Smooth muscle cell (in vitro differentiated cells): ENCODE data around the gene P2RX1. TPM values are rescaled to one million over a fixed set of nuclear protein-coding genes. Genes with fewer than 3 reads are reported as not detected.

Experiments
- DNase-seq: peaks from one replicate; lab custom pipeline; 2025; ENCODE audit not compliant: unreplicated experiment; lab: John Stamatoyannopoulos, UW
- H2AFZ ChIP-seq: fragments of 200-600 bp; sonication (generic); 2 replicates; pipeline ENCODE4 v1.6.0; 2016; ENCODE audit warnings: antibody characterized with exemption, low read depth, mild to moderate bottlenecking
- H3F3A ChIP-seq: fragments of 200-600 bp; sonication (generic); 2 replicates; pipeline ENCODE4 v1.6.0; 2017; ENCODE audit warnings: antibody characterized with exemption, low read depth
- H3K27ac ChIP-seq: fragments of 200-600 bp; sonication (generic); 2 replicates; pipeline ENCODE4 v1.5.1; 2016; ENCODE audit warnings: low read depth, mild to moderate bottlenecking
- H3K27me3 ChIP-seq: fragments of 200-600 bp; sonication (generic); 2 replicates; pipeline ENCODE4 v1.6.1; 2016; ENCODE audit warnings: low read depth, mild to moderate bottlenecking
- H3K36me3 ChIP-seq: fragments of 200-600 bp; sonication (generic); 2 replicates; pipeline ENCODE4 v1.5.1; 2016; ENCODE audit warnings: low read depth
- H3K4me1 ChIP-seq: fragments of 200-600 bp; sonication (generic); 2 replicates; pipeline ENCODE4 v1.5.1; 2016; ENCODE audit warnings: low read depth
- H3K4me2 ChIP-seq: fragments of 200-600 bp; sonication (generic); 2 replicates; pipeline ENCODE4 v1.6.0; 2016; ENCODE audit warnings: mild to moderate bottlenecking
- H3K4me3 ChIP-seq: fragments of 200-600 bp; sonication (generic); 2 replicates; pipeline ENCODE4 v1.5.1; 2016; ENCODE audit warnings: mild to moderate bottlenecking
- H3K79me2 ChIP-seq: fragments of 200-600 bp; sonication (generic); 2 replicates; pipeline ENCODE4 v1.6.0; 2016; ENCODE audit warnings: low read depth, mild to moderate bottlenecking
- H3K9ac ChIP-seq: fragments of 200-600 bp; sonication (generic); 2 replicates; pipeline ENCODE4 v1.6.0; 2016; ENCODE audit warnings: low read depth
- H3K9me3 ChIP-seq: fragments of 200-600 bp; sonication (generic); replicated peaks from 2 replicates; pipeline ENCODE4 v1.5.1; 2016; ENCODE audit warnings: low read depth
- H4K20me1 ChIP-seq: fragments of 200-600 bp; sonication (generic); 2 replicates; pipeline ENCODE4 v1.6.0; 2016; ENCODE audit warnings: low read depth
- WGBS: methylation state at CpG from one replicate; pipeline ENCODE4 v1.1.7; 2016; ENCODE audit warnings: low lambda C conversion rate; 5-methylcytosine and 5-hydroxymethylcytosine counted together
- polyA plus RNA-seq: library from polyadenylated mRNA; unstranded; fragments of >200 nt; fragmentation: Nextera tagmentation; extraction: Ambion mirVana; gene quantifications from 2 replicates; pipeline ENCODE4 v1.2.1, GENCODE V29; 2016
- total RNA-seq: library from RNA; depleted of rRNA; stranded (reverse); fragments of >200 nt; gene quantifications from 2 replicates; pipeline ENCODE4 v1.2.3, GENCODE V29; 2014
- TF ChIP-seq, protein P1 (sequence below): fragments of 200-600 bp; sonication (generic); IDR thresholded peaks from 2 replicates; pipeline ENCODE4 v1.5.1; 2017; ENCODE audit warnings: borderline replicate concordance, mild to moderate bottlenecking, antibody characterized with exemption; ENCODE audit not compliant: insufficient read depth, poor library complexity, severe bottlenecking

The P2RX1 gene
- total and polyA plus RNA-seq, 2 experiments from 2014 or later, result 1.3 to 3.2 TPM

DNA sequence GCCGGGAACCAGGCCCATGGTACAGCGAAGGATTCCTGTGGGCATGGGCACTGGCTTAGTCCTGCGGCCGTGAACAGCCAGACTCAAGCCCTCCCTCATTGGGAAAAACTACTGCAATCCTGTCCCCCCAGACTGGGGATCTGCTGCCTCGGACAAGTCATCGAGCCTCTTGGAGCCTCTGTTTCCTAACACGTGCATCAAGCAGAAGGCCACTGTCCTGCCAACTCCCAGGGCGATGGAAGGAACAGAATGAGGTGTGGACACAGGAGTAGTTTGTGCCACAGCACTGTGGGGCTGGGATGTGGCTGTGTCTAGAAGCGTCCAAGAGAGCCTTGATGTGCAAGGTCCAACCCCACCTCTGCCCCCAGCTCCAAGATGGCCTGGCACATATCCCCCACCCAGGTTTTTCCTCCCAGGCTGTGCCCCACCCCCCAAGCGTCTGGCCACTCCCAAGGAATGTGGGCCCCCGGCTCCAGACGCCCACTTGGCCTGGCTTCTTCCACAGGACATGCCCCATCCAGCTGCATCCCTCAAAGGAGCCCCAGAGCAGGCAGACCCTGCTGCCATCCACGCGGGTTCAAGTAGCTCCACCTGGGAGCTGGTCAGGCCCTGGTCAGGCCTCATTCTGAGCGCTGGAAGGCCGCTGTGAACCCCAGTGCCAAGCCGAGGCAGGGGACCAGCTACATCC lies 26.8 kb downstream of the P2RX1 start:
- Histone ChIP-seq H4K20me1 (peaks cover 7% of the 10 kb centered on the region), H3K4me1 (peaks cover 32% of the 10 kb centered on the region), H3K4me3 (no peak overlapping the region), H3K4me2 (peak overlapping the region; percentile 74), H3K9ac (peak overlapping the region; percentile 92), H3K27me3 (no peaks in the 10 kb centered on the region), H3K27ac (peak overlapping the region; percentile 99), H3K36me3 (no peaks in the 10 kb centered on the region), H3F3A (peaks cover 26% of the 10 kb centered on the region), H3K9me3 (no peaks in the 10 kb centered on the region), H2AFZ (no peak overlapping the region), H3K79me2 (peaks cover 8% of the 10 kb centered on the region)
- no peak for DNase-seq
- WGBS, result 56% methylated on average over 17 of the region's 17 CpGs
- TF ChIP-seq, protein P1, sequence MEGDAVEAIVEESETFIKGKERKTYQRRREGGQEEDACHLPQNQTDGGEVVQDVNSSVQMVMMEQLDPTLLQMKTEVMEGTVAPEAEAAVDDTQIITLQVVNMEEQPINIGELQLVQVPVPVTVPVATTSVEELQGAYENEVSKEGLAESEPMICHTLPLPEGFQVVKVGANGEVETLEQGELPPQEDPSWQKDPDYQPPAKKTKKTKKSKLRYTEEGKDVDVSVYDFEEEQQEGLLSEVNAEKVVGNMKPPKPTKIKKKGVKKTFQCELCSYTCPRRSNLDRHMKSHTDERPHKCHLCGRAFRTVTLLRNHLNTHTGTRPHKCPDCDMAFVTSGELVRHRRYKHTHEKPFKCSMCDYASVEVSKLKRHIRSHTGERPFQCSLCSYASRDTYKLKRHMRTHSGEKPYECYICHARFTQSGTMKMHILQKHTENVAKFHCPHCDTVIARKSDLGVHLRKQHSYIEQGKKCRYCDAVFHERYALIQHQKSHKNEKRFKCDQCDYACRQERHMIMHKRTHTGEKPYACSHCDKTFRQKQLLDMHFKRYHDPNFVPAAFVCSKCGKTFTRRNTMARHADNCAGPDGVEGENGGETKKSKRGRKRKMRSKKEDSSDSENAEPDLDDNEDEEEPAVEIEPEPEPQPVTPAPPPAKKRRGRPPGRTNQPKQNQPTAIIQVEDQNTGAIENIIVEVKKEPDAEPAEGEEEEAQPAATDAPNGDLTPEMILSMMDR, result no peak

DNA sequence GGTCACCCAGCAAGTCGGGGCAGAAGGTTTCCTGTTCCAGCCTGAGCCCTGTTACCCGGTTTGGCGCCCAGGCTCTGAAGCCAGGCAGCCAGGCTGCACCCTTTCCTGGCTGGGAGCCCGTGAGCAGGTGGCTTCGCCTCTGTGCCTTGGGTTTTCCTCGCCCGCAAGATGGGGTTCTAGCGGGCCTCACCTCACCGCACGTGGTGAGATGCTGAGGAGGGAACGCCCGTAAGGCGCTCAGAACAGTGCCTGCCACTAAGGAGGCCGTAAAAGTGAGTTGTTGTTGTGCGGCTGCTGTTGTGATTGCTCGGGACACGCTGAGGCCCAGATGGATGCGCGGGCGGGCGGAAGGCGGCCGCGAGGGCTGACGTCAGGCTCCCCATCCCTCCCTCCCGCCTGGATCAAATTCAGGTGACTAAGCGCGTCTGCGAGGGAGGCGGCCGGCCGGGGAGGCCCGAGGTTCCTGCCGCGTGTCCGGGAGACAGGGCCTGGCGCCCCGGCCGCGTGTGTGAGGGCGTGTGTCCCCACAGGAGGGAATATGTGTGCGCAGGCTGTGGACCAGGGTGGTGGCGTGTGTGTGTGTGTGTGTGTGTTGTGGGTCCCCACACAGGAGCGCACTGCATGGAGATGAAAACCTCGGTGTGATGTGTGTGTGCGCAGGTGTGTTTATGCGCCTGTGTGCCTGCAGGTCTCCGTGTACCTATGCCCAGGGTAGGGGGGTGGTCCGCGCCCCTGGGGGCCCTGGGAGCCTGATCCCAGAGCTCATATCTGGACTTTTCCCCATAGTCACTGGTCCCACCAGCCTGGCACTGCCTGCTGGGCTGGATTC lies 27.7 kb downstream of the P2RX1 start:
- Histone ChIP-seq H2AFZ (no peak overlapping the region), H3K4me2 (peak overlapping the region; percentile 74), H3K9ac (peak overlapping the region; percentile 92), H3F3A (peaks cover 20% of the 10 kb centered on the region), H3K27ac (peak overlapping the region; percentile 99), H3K9me3 (no peaks in the 10 kb centered on the region), H4K20me1 (peaks cover 7% of the 10 kb centered on the region), H3K27me3 (no peaks in the 10 kb centered on the region), H3K36me3 (no peaks in the 10 kb centered on the region), H3K4me3 (no peak overlapping the region), H3K79me2 (peaks cover 8% of the 10 kb centered on the region), H3K4me1 (peaks cover 31% of the 10 kb centered on the region)
- TF ChIP-seq, protein P1, result no peak
- DNase-seq, result peak; percentile 70
- WGBS, result 27% methylated on average over 36 of the region's 50 CpGs

DNA sequence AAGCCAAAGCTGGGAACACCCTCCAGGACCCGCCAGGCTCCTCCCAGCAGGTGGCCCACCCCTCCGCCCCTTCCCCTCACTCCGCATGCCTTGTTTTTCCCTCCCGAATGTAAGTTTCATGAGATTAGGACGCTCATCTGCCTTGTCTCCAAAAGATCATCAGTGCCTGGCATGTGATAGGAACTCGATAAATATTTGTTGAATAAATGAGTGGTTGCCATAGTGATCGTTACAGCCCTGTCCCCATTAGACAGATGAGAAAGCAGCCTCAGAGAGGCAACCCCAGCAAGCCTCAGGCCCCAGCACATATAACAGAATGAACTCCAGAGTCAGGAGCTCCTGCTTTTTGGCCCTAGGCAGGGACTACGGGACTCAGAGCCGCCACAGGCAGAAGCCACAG lies 28.5 kb downstream of the P2RX1 start:
- peaks cover 7% of the 10 kb centered on the region for H4K20me1 ChIP-seq
- H3K79me2 ChIP-seq, result peaks cover 8% of the 10 kb centered on the region
- H3K9ac ChIP-seq, result peak overlapping the region; percentile 73
- H3K27ac ChIP-seq, result peak overlapping the region; percentile 99
- H3K4me2 ChIP-seq, result peak overlapping the region; percentile 52
- no peaks in the 10 kb centered on the region for H3K9me3 ChIP-seq
- no peaks in the 10 kb centered on the region for H3K36me3 ChIP-seq
- peaks cover 20% of the 10 kb centered on the region for H3F3A ChIP-seq
- TF ChIP-seq, protein P1, result no peak
- H3K4me3 ChIP-seq, result no peak overlapping the region
- H3K4me1 ChIP-seq, result peaks cover 28% of the 10 kb centered on the region
- no peak overlapping the region for H2AFZ ChIP-seq
- H3K27me3 ChIP-seq, result no peaks in the 10 kb centered on the region
- WGBS, result 80% methylated on average over 8 of the region's 9 CpGs
- DNase-seq, result no peak
